HS-27A (cell line): ENCODE results near the gene PIGK.
"Not testable (repeated sequence)": the region's sequence is repeated elsewhere in the genome, so short reads cannot be mapped to it uniquely, and the experiment has no call there.

Experiments
- DNase-seq: peaks from one replicate; pipeline ENCODE4 v3.0.0-alpha.2; 2012; ENCODE audit warnings: low read depth, missing footprints

Gene PIGK

DNA sequence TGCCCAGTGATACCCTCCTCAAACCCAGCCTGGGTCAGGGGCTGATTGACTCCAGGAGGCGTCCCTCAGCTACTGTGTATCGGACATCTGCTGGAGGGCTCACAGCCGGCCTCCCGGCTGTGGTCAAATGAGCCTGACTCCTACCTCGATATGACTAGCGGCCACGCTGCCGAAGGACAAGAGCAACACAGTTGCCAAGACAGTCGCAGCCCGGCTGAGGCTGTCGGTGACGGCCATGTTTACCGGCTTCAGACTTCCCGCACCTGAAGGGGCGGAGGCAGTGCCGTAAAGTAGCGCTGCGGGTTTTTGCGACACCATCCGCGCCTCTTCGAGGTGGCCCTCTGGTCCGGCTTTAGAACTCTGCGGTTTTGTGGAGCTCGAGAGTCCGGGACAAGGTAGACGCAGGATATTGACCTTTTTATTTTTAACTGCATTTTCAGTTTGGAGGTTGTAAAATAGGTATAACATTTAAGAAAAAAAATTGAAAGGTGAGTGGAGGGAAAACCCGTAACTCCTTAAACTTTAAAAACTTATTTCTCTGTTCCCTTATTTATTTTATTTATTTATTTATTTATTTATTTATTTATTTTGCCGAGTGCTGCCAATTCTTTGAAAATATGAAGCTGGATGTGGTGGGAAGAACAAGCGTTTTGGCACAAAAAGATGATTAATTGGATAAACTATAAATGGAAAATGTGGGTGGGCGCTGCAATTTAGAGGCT, at the start of gene PIGK:
PIGK (minus strand) TSS at position 265 of the 722 bp plus-strand sequence; CDS start at position 237, 28 bp downstream.
- peak; percentile 77 for DNase-seq

DNA sequence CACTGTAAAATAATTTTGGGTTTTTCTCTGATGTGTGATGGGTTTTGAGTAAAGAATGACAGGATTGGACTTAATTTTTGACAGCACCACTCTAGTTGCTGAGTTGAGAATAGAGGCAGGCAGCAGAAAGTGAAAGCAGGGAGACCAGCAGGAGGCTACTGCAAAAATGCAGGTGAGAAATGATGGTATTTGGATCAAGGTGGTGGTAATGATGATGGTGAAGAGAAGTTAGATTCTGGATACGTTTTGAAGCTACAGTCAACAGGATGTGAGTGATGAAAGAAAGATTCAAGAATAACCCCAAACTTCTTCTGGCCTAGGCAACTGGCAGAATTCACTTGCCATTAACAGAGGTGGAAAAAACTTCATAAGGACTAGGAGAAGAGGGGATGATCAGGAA, 47.8 kb upstream of the PIGK start:
- DNase-seq, result no peak

DNA sequence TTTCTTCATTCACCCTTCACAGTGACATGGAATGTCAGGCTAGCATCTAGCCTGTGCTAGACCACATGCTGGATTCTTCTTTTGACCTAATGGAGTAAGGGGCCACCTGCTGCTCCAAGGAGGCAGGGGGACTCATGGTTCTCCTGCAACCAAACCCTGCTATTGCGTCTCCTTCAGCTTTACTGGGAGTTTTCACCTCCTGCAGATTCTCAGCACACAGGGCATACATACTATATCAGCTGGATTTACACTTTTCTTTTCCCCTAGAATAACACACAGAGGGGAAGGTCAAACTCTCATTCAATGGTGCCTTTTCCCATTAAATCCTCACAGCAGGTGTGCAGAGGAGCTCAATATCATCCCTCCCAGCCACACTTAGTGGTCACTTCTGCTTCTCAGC, 46.0 kb upstream of the PIGK start:
- no peak for DNase-seq

DNA sequence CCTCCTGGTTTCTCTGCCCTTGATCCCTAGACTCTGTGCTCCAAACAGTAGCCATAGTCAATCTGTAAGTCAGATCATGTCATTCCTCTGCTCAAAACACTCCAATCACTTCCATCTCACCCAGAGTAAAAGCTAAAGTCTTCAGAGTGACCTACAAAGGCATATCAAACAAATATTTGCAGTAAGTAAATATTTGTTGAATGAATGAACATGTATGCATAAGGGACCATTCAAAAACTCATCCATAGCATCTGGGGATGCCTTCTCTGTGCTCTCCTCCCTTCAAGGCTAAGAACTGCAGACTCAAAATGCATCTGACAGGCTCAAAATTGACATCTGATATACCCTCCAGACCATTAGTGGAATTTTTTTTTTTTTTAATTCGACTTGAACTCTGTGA, 44.5 kb upstream of the PIGK start:
- DNase-seq, result no peak

DNA sequence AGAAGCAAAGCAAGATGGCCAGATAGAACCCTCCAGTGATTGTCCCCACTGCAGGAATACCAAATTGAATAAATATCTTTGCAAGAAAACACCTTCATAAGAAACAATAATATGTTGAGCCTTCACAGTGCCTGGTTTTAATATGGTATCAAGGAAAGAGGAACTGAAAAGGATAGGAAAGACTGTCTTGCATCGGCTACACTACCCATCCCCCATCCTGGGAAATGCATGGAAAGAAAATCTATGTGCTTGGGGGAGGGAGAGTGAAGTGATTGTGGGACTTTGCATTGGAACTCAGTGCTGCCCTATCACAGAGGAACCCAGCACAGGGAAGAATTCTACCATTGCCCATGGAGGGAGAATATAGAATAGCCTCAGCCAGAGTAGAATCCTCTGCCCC, 34.0 kb upstream of the PIGK start:
- DNase-seq, result no peak

DNA sequence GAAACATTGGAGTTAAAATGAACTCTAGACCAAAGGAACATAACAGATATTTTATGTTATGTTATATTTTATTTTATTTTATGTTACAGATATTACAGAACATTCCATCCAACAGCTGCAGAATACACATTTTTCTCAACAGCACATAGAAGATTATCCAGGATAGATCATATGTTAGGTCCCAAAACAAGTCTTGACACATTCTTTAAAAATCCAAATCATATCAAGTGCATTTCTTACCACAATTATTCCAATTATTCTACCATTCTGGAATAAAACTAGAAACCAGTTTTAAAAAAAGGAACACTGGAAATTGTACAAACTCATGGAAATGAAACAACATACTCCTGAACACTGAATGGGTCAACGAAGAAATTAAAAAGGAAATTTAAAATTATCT, 30.9 kb upstream of the PIGK start:
- DNase-seq, result no peak

DNA sequence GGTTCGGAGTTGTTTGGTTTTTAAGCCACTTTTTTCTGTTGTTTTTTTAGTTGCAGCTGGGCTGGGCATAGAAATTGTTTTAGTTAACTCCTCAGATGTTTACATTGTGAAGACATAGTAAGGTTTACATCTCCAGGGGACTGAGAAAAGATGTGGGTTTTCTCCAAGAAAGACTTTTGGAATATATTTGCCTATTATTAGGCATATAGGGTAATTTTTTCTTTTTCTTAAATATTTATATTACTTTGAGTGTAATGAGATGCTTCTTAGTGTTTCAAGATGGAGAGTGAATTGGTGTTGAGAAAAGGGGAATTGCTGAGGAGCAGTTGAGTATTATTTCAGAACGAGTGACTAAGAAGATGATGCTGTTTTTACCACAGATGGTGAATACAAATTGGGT, 26.6 kb upstream of the PIGK start:
- no peak for DNase-seq

DNA sequence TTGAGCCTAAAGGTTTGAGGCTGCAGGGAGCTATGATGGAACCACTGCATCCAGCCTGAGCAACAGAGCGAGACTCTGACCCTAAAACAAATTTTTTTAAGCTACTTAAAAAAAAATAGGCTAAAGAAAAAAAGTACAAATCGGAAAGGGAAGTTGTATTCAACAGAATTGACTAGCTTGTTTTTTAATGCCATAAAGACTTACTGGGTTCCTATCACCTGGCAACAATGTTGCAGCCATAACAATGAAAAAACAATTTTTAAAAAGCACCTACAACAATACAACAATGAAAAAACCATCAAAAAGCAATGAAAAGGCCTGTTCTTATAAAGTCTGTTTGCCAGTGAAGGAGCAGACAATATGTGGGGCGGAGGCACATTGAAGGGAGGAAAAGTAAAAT, 20.1 kb upstream of the PIGK start:
- no peak for DNase-seq

DNA sequence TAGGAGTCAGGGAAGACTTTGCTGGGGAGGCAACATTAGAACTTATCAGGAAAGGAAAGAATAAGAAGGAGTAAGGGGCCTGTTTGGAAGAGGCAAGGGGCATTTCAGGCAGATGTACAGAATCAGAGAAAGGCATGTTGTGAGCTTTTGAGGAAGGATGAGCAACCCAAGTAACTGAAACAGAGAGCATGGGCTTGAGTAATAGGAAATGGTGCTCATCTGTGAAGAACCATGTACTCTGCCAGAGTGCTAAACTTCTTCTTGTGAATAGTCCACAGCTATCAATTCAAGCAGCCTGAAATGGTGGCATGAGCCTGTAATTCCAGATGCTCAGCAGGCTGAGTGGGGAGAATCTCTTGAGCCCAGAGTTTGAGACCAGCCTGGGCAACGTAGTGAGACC, 19.2 kb upstream of the PIGK start:
- no peak for DNase-seq

DNA sequence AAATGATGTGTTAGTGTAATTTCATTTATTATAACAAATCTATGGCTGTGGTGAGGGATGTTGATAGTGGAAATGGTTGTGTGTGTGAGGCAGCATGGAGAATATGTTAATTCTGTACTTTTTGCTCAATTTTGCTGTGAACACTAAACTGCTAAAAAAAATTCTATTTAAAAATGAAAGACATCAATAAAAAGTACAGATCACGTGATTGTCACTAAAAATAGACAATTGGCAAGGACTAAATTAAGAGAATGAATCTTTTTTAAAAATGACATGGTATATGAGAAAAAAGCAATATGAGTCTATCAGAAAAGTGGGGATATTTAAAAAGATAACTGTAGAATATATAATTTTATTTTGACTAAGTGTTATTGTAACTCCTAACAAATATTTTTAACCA, 15.7 kb upstream of the PIGK start:
- DNase-seq, result no peak

DNA sequence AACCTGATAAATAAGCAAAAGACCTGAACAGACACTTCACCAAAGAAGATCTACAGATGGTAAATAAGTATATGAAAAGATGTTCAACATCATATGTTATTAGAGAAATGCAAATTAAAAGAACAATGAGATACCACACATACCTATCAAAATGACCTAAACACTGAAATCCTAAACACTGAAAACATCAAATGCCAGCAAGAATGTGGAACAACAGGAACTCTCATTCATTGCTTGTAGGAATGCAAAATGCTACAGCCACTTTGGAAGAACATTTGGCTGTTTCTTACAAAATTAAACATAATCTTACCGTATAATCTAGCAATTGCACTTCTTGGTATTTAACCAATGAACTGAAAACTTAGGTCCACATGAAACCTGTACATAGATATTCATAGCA, 14.9 kb upstream of the PIGK start:
- no peak for DNase-seq

DNA sequence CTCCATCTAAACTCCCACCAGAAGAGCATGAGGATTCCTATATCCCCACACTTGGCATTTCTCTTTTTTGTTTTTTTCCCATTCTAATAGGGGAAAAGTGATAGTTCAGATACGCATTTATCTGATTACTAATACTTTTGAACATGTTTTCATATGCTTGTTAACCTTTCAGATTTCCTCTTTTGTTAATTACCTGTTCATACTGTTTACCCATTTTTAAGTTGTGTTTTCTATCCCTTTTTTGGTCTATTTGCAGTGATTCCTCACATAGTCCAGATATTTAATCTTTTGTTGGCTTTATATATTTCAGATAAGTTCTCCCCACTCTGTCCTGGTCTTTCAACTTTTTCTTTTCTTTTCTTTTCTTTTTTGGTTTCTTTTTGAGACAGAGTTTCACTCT, 13.6 kb upstream of the PIGK start:
- DNase-seq, result no peak

DNA sequence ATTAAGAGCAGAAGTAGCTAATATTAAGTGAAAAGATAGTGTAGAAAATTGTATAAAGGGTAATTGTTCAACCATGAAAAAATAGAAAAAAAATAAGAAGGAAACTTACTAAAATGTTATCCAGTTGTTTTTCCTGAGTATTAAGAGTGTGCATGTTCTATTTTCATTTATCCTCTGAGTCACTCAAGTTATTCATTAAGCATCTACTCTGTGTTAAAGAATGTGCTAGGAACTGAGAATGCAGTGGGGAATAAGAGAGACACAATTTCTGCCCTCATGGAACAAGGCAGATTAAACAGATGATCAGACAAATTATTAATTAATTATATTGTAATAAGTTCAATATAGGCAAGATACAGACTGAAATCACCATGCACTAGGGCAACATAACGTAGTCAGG, 10.8 kb upstream of the PIGK start:
- DNase-seq, result no peak

DNA sequence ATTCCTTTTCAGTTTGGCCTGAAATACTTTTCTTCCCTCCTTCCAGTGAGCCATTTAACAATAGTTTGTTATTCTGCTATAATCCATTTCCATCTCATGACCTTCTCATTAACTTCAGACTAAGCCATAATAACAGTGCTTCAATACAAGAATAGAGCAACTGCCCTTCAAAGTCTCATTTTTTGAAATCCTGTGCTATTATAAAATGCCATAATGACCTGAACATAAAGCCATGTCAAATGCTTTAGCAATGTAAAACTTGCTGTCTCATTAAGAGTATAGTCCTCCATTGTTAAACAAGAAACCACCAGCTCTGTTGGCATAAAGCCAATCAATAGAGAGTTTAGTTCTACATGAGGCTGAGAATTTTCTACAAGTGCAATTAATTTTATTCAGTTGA, 9.6 kb upstream of the PIGK start:
- DNase-seq, result no peak

DNA sequence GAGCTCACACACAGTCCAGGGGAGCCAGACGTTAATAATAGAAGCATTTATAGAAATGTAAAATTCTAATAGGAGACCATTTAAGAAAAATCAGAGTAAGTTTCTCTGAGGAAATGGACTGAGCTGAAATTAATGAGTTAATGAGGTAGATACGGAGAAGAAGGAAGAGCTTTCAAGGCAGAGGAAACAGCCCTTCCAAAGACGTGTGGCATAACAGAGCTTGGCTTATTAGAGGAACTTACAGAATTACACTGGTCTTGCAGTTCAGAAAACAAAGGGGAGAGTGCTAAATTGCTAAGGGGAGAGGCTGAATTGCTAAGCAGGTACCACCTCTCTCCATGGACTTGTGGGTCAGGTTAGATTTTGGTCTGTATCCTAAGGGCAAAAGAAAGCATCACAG, 8.2 kb upstream of the PIGK start:
- no peak for DNase-seq

DNA sequence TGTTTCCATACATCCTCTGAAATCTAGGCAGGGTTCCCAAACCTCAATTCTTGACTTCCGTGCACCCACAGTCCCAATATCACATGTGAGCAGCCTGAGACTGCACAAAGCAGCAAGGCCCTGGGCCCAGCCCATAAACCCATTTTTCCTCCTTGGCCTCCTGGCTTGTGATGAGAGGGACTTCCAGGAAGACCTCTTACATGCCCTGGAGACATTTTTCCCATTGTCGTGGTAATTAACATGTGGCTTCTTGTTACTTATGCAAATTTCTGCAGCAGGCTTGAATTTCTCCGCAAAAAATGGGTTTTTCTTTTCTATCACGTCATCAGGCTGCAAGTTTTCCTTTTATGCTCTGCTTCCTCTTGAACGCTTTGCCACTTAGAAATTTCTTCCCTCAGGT, 3.3 kb upstream of the PIGK start:
- DNase-seq, result no peak

DNA sequence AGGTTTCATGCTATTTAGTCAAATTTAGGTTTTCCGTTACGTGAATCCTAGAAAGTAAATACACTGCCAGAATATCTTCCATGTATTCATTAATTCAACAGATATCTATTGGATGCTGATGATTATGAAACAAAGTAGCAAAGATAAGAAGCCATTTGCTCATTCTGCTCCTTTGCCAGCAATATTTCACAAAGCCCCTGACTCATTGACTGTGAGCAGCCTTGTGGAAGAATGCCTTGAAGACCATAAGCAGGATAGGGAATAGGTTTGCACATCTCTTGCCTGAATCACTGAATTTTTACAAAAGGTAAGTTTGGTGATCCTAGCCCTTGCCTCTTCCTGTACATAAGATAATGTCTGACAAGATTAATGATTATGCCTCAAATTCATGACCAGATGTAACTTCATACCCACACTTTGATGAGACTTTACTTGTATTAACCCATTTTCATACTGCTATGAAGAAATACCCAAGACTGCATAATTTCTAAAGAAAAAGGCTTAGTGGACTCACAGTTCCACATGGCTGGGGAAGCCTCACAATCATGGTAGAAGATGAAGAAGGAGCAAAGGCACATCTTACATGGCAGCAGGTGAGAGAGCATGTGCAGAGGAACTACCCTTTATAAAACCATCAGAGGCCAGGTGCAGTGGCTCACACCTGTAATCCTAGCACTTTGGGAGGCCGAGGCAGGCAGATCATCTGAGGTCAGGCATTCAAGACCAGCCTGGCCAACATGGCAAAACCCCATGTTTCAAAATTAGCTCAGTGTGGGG, 1.6 kb upstream of the PIGK start:
- DNase-seq, result no peak

DNA sequence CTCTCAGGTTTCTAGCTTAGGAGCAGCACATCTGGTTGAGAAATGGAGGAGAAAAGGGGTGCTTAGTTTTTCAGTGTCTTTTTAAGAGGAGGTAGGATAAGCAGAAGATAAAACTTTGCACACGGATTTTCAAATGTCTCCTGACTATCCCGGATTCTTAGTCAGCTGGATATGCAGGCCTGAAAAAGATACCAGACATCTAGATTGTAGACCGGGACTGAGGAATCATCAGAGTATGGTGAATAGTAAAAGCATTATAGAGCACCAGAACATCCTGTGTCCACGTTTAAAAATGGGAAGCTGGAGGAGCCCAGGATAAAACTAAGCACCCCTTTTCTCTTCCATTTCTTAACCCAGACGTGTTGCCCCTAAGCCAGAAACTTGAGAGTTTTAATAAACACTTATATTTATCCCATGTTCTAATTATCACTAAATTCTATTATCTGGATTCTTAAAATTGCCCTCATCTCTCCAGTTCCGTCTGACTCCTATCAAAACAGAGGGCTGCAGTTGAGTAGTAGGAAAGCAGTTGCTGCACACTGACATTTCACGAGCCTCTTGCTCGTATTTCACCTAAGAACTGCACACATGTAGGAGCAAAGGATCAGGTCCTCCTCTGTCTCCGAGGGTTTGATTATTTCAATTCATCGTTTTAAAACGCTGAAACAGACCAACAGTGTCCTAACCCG, 609 bp downstream of the PIGK start:
- no peak for DNase-seq

DNA sequence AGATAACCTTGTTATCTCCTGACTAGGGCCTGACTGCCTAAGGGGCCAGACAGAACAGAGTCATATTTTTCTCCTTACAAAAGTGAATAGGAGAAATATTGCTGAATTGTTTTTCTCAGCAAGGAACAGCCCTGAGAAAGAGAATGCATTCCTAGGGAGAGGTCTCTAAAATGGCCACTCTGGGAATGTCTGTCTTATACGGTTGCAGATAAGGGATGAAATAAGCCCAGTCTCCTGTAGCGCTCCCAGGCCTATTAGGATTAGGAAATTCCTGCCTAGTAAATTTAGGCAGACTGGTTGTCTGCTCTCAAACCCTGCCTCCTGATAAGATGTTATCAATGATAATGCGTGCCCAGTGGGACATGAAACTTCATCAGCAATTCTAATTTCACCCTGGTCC, 15.2 kb downstream of the PIGK start:
- not testable (repeated sequence) for DNase-seq

DNA sequence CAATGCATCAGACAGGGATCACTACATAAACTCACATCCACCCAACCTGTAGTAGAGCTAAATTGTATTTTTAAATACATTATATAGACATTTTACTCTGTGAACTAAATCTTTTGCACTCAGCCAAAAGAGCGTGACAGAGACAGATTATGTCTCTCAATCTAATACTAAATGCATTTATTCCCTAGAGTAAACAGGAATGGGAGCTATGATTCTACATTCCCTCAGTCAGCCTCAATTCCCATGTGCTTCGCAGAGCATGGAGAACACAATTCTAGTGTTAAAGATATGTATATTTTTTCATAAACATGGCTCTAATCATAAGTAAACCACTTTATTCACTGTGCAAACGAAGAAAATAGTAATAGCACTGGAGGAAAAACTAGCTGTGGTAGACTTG, 16.5 kb downstream of the PIGK start:
- DNase-seq, result no peak

DNA sequence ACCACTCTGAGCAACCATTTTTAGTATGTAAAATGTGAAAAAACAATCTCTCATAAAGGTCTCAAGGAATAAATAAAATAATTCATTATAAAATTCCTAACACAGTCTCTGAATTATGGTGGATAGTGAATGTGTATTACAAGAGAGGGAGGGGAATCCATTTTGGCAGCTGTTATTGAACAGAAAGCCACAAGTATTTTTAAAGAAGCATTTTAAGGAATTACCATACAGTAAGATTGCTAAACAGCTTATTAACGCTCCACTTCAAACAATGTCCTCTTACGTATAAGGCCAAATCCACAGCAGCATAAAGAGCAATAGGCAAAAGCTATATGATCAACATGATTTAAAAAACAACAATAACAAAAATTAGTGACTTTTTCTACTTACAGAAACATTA, 18.4 kb downstream of the PIGK start:
- DNase-seq, result no peak

DNA sequence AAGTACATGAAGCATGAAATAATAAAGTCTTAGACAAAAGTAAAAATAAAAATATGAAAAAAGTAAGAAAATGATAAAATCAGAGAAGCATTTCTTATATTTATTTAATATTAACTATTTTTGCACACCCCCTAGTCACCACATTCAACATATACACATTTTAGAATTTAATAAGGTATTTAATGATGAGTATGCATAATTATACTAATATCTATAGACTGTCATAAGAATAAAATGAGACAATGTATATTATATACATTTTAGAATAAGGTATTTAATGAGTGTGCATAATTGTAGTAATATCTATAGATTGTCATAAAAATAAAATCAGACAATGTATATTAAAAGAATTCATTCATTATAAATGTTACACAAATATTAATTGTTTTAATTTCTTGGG, 18.9 kb downstream of the PIGK start:
- no peak for DNase-seq

DNA sequence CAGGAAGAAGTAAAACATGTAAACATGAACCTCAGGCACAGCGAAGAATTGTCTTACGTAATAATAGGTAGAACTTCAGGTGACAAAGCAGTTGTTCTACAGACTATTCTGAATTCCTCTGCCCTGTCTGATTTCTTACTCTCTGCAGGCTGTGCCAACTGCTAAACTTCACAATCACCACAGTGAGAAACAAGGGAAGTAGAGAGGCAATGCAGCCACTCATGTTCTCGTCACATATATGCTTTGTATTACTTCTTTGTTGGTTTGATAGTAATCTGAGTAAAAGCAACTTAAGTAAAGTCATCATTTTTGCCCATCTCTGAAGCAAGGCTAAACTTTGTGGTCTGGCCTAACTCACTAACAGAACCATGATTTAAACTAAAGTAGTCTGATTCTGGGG, 21.9 kb downstream of the PIGK start:
- no peak for DNase-seq
